AML-193 (cell line): ENCODE data around the gene KRTAP5-6.
A peak's percentile ranks its signal among the peaks of the same experiment; 100 is the strongest.

Source experiments
- DNase-seq, 2 experiments: peaks; one replicate each; lab custom pipeline; 2025; lab: John Stamatoyannopoulos, UW

The KRTAP5-6 gene, protein sequence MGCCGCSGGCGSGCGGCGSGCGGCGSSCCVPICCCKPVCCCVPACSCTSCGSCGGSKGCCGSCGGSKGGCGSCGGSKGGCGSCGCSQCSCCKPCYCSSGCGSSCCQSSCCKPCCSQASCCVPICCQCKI

DNA sequence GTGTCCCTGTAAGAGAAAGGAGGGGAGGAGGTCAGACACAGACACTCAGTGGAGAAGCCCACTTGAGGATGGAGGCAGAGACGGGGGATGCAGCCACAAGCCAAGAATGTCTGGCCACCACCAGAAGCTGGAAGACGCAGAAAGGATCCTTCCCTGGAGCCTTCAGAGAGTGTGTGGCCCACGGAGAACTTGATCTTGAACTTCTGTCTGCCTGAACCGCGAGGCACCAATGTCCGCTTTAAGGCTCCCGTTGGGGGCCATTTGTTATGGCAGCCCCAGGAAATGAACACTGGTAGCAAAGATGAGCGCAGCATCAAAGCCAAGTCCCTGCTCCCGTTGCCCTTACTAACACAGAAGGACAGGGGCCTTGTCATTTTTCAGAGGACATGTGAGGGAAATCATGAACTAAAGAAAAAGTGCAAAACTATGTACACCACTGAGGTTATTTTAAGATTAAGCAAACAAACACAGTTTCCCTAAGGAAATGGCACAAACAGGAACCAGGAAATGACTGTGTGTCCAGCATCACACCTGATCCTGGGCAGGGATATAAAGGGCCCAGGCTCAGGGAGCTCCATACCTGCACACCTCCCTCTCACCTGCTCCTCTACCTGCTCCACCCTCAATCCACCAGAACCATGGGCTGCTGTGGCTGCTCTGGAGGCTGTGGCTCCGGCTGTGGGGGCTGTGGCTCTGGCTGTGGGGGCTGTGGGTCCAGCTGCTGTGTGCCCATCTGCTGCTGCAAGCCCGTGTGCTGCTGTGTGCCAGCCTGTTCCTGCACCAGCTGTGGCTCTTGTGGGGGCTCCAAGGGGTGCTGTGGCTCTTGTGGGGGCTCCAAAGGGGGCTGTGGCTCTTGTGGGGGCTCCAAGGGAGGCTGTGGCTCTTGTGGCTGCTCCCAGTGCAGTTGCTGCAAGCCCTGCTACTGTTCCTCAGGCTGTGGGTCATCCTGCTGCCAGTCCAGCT lies at the start of gene KRTAP5-6:
Gene KRTAP5-6, plus strand, starts transcription at position 588 of the 963 bp plus-strand sequence. Its CDS starts 51 bp downstream, at position 639.
- DNase-seq, result no peak

DNA sequence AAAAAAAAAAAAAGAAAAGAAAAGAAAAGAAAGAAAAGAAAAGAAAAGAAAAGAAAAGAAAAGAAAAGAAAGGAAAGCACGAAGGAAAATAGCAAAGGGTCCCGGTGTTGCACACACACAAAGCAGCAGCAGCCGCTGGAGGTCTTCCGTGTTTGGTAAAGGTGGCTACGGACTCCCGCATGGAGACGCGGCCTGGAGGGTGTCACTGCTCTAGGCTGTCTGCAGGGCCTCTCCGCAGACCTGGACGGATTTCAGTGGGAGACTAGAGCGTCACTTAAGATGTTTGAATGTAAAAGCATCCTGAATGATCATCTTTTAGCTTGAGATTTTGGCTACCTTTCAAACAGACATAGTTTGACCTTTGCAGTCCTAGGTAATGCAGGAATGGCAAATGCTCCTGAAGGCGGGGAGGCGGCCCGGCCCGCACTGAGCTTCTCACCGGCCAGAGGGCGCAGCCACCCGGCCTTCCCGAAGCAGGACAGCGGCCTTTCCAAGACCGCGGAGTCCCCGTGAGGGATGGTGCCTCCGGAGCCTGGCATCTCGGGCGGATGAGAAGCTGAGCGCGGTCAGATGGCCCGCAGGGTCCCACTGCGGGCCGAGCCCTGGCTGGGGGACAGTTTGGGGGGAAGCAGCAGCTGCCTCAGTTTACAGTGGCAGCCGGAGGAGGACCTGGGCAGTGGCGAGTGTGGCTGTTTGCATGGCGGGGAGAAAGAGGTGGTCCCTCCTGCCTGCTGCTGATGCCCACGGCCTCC lies 48.9 kb upstream of the KRTAP5-6 start:
- no peak for DNase-seq

DNA sequence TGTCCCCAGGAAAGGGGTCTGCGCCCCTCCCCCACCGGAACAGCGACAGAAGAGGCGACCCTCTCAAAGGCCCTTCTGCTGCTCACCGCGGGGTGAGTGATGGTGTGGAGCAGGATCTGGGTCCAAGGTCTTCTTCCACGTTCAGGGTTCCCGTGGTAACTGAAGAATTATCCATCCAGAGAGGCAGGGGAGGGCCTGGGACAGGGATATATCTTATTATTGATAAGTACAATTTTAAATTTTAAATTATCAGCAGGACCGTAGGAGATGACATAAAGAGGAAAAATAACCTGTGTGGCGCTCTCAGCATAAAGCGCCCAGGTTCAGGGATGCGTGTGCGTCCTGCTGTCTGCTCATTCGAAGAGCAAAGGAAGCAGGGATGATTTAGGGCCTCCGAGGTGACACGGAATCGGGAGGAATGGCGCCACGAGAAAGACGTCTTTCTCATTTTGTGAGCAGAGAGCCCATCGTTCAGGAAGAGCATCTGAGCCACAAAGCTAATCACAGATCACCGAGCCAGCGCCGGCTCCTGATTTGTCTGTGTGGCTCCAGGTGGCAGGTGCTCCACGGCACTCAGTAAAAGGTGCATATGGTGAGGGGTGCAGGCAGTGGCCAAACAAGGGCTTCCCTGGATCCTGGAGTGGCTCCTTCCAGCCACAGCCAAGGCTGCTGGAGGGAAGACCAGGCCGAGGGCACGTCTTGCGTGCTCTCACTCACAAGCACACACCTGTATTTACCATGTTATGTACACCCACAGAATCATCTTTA lies 48.2 kb upstream of the KRTAP5-6 start:
- DNase-seq, result no peak

GRCh38 chr11:1650034-1650917 lies 46.7 kb upstream of the KRTAP5-6 start:
- no peak for DNase-seq

- no peak for DNase-seq
Measured at GRCh38 chr11:1650918-1651262, 46.1 kb upstream of the KRTAP5-6 start.

DNA sequence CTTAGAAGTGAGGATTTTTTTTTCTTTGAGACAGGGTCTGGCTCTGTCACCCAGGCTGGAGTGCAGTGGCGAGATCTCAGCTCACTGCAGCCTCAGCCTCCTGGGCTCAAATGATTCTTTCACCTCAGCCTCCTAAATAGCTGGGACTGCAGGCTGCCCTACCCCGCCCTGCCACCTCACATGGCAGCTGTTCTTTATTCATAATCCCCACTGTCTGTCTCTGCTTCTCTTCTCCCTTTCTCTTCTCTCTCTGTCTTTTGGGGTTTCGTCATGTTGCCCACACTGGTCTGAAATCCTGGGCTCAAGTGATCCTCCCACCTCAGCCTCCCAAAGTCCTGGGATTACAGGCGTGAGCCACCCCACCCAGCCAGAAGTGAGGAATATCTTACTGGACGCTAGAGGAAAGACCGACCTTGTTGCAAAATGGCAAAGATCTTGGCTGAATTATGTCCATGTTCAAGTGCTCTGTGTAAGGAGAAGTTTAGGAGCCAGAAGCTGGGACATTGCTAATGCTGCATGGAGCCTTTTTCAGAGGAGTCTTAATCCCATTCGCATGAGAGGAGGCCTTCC lies 45.5 kb upstream of the KRTAP5-6 start:
- DNase-seq, result no peak

- no peak for DNase-seq
Measured at GRCh38 chr11:1652026-1652425, 45.0 kb upstream of the KRTAP5-6 start.

DNA sequence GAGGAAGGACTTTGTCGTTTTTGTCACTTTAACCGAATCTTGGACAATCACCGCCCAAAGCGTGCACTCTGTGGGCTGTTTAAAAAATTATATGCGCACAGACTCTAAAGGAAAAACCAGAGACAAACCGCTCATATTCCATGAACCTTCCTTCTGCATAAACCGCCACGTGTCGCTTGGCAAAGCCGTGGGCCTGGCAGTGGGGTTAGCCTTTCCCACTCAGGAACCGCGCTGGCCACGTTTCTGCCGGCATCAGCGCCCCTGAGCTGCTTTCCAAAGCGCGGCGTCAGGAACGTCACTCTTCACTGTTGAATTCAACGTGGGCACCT lies 44.6 kb upstream of the KRTAP5-6 start:
- DNase-seq, result no peak

DNA sequence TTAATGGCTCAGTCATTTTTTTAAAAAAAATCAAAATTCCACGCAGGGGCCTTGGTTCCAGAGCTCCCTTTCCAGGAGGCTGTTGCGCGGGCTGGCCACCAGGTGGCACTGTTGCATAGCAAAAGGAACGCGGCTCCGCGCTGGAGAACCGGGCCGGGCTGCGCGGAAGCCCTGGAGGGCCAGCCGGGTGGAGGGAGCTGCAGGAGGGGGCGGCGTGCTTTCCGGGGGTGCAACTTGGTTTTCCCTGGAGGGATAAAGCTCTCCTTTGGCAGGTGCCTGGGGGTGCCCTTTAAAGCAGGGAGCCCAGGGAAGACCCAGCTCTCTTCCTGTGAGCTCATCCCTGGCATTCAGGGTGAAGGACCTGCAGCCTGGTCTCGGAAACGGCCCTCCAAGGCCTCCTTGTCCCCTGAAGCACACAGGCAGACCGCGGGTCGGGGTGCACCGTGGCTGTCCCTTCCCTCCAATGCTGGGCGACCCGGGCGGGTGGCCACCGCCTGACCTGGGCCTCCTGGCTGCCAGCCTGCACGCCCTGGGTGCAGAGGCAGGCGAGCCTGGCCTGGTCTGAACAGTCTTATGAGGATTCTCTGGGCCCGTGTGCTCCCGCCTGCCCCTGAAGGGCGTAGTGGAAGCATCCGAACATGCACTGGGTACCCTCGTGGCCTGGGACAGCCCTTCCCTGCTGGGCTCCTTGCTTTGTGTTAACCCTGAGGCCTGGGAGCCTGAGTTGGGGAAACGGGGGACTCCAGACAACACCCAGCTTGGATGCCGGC lies 44.0 kb upstream of the KRTAP5-6 start:
- peak; percentile 4 to 20 for DNase-seq

DNA sequence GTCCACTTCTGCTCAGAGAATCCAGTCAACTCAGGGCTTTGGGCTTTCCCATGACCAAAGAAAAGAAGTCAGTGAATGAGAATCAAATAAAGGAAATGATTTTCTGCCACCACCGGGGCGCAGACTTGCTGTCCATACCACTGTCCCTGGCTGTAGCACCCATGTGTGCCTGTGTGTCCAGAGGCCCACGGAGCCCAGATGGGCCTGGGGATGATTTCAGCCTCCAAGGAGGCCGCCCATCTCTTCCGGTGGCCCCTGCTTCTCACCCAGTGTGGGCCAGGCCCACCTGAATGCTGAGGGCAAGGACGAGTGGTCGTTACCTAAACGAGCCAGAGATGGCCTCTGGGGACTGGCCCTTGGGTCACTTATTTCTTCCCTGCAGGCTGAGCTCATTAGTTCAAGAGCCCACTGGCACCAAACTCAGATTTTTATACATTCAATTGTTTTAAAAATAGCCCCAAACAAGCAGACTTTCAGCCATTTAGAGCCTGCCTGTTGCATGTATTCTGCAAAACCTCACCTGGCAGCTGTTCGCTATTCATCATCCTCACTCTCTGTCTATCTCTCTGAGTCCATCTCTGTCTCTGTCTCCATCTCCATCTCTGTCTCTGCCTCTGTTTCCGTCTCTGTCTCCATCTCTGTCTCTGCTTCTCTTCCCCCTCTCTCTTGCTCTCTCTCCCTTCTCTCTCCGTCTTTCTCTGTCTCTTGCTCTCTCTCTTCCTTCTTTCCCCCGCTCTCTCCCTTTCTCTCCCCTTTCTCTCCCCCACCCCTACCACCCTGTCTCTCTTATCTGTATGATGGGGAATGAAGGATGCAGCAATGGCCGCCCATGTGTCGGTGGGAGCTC lies 43.2 kb upstream of the KRTAP5-6 start:
- DNase-seq, result no peak

DNA sequence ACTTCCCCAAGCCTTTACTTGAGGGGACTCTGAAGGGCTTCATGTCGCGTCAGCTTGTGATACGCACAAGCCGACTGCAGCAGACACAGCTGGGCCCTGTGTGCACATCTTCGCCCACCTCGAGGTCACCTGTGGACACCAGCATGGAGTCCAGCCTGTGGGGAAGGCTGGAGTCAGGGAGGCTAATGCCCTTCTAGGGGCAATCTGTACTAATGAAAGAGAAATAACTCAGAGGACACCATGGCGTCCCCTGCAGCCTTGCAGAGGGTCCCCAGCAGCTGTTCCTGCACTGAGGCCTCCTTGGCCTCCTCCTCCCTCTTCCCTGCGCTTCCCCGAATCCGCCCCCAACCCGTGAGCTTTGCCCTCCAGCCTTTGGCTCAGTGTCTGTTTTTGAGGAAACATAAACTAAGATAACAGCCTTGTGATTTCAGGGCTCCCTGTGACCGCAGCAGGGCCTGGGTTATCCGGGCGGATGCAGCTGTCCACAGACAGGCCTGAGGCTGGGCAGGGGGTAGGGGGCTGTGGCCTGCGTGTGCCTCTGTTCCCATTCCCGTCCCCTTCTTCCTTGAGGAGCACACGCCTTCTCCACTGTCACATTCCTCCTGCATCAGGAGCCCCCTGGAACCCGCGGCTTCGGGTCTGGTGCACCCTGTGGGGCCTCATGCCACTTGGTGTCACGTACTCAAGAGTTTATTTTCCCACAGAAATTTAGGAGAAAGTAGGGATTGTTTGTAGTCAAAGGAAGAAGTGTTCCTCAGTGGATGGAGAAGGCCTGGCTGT lies 42.4 kb upstream of the KRTAP5-6 start:
- no peak for DNase-seq

GRCh38 chr11:1655168-1656060 lies 41.6 kb upstream of the KRTAP5-6 start:
- no peak for DNase-seq

DNA sequence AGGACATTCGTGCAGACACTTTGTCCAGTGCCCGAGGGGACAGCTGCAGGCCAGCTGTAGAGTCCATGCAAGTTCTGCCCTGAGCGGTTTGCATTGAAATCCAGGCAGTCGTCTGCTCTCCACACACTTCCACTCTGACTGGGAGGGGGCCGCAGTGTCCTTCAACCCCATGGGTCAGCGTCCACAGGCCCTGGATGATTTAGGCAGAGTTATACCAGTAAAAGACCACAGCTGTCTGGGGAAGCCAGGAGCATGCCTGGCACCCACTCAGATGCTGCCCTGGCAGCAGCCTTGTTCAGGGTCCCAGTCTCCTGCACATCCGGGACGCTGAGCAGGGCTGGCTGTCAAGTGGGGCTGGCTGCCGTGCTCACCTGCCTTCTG lies 40.9 kb upstream of the KRTAP5-6 start:
- no peak for DNase-seq

DNA sequence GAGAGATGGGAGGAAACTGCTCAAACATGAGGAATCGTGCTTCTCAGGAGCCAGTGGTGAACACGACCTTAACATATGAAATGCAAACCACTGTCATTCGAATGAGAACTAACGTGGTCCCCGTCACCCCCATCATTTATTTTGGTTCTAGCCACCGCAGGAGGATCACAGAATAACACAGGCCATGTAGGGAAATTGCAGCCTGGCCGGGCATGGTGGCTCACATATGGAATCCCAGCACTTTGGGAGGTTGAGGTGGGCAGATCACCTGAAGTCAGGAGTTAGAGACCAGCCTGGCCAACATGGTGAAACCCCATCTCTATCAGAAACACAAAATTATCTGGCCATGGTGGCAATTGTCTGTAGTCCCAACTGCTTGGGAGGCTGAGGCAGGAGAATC lies 40.3 kb upstream of the KRTAP5-6 start:
- DNase-seq, result no peak

GRCh38 chr11:1659506-1659905 lies 37.5 kb upstream of the KRTAP5-6 start:
- DNase-seq, result no peak

GRCh38 chr11:1660111-1660867 lies 36.7 kb upstream of the KRTAP5-6 start:
- no peak for DNase-seq
